ENCODE measurements around the gene CEP350.
"Not testable (repeated sequence)": the region's sequence is repeated elsewhere in the genome, so short reads cannot be mapped to it uniquely, and the experiment has no call there.

The CEP350 gene

DNA sequence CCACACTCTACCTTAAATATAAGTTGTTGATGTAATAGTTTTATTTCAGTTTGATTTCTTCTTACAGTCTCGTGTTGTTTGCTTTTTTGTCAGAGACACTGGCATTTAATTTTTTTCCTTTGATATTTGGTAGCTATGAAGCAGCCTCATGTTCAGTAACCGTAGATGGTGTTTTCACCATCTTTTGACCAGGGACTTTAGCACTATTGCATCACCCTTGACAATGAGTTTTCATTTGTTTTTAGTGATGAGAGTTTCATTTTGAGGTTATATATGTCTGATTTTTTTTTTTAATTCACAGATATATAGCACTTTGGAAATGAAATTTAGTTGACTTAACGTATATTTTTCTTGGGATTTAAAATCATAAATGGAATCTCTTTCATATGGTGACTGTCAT lies 36.2 kb downstream of the CEP350 start:
- no peak for DNase-seq (ENCODE audit: low read depth, low spot score)

DNA sequence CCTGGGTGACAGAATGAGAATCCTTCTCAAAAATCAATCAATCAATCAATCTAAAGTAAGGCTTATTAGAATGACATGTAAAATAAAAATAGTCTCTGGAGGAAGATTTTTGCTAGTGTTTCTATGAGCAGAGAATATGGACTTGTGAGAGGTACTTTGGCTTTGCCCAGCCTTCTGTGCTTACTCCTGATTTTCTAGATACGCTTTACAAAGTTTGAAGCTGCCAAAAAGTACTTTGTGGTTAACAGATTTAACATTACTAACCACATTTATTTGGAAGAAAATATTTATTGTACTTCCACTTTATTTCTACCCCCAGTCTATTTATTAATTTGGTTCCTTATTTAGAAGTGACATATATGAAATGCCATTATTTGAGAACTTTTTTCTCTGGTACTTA lies 41.0 kb downstream of the CEP350 start:
- DNase-seq (ENCODE audit: low read depth, low spot score): no peak

- DNase-seq (ENCODE audit: low read depth, low spot score): no peak
These were observed 41.5 kb downstream of the CEP350 start for GRCh38 chr1:179996099-179996498.

DNA sequence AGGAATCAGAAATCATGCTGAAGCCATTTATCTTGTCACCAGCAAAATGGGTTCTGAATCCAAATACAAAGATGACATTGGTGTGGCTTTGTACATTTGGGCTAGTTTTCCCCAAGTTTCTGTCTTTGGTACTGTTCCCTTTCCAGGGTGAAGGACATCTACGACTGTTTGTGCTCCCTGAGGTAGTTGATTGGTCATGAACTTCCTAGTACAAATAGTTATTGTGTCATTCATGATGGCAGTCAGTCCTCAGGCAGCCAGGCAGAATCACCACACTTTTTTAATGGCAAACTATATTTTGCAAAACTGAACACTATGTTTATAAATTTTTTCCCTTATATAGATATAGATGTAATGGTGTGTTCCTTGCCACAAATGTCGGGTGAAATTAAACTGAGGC lies 46.0 kb downstream of the CEP350 start:
- no peak for DNase-seq (ENCODE audit: low read depth, low spot score)

DNA sequence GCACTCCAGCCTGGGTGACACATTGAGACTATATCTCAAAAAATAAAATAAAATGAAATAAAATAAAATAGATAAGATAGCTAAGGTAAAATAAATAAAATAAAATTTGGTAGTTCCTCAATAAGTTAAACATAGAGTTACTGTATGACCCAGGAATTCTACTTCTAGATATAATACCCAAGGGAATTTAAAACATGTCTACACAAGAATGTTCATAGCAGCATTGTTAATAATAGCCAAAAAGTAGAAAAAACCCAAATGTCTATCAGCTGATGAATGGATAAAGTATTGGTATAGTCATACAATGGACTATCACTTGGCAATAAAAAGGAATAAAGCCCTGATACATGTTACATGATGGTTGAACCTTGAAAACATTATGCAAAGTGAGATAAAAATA lies 47.8 kb downstream of the CEP350 start:
- DNase-seq (ENCODE audit: low read depth, low spot score): no peak

DNA sequence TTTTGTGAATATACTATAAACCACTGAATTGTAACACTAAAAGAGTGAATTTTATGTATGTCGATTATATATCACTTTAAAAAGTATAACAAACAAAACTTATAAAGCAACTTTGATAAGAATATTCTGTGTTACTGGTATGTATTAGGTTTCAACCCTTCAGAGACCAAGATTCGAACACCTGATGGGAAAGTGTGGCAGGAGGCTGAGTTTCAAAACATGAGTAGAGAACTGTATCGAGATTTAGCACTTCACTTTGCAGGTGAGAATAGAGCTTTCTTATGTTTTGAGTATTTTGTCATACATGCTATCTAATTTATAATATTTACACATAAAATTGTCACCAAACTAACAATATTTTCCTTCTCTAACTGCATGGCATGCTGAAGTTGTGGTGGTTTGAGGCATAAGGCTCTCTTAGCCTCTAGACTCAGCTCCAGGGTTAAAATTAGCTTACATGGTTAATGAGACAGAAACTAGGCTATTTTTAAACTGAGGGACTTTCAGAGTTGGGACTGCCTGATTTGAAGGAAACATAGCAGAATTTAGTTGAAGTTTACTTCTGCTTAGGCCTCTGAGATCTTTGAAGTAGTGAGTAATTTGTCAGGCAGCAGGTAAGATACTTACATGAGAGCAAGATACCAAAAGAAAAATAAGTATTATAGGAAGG lies 48.6 kb downstream of the CEP350 start:
- DNase-seq (ENCODE audit: low read depth, low spot score): no peak

DNA sequence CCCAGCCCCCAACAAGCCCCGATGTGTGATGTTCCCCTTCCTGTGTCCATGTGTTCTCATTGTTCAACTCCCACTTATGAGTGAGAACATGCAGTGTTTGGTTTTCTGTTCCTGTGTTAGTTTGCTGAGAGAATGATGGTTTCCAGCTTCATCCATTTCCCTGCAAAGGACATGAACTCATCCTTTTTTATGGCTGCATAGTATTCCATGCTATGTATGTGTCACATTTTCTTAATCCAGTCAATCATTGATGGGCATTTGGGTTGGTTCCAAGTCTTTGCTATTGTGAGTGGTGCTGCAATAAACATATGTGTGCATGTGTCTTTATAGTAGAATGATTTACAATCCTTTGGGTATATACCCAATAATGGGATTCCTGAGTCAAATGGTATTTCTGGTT lies 52.2 kb downstream of the CEP350 start:
- DNase-seq (ENCODE audit: low read depth, low spot score): not testable (repeated sequence)

DNA sequence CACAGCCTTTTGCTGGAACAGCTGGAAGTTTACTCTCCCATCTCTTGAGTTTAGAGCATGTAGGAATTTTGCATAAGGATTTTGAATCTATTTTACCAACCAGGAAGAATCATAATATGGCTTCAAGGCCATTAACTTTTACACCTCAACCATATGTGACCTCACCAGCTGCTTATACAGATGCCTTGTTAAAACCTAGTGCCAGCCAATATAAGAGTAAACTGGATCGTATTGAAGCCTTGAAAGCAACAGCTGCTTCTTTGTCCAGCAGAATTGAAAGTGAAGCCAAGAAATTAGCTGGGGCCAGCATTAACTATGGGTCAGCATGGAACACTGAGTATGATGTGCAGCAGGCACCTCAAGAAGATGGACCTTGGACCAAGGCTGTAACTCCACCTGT lies 65.4 kb downstream of the CEP350 start:
- no peak for DNase-seq (ENCODE audit: low read depth, low spot score)

GRCh38 chr1:180026556-180026955 lies 71.9 kb downstream of the CEP350 start:
- DNase-seq (ENCODE audit: low read depth, low spot score): no peak

GRCh38 chr1:180027949-180028445 lies 73.4 kb downstream of the CEP350 start:
- no peak for DNase-seq (ENCODE audit: low read depth, low spot score)

- DNase-seq (ENCODE audit: low read depth, low spot score): no peak
These were observed 74.3 kb downstream of the CEP350 start for GRCh38 chr1:180028864-180029263.

GRCh38 chr1:180029524-180030135 lies 75.0 kb downstream of the CEP350 start:
- DNase-seq (ENCODE audit: low read depth, low spot score): no peak

DNA sequence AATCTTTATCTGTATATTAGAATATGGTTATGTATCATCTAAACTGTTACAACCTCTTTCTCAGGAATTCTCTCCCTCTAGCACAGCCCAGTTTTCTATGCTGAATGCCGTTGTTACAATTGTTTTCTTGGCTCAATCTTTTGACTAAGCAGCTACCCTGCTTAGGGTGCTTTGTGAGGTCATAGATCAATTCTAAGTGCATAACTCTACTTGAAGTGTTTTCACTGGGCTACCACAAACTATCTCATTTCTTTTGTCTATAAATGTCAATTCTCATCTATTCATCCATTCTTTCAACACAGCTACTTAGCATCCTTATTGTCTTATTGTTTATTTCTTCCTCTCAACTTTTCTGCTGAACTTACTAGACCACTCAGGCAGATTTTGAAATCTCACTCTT lies 77.1 kb downstream of the CEP350 start:
- no peak for DNase-seq (ENCODE audit: low read depth, low spot score)

- DNase-seq (ENCODE audit: low read depth, low spot score): no peak
These were observed 78.8 kb downstream of the CEP350 start for GRCh38 chr1:180033390-180033789.

DNA sequence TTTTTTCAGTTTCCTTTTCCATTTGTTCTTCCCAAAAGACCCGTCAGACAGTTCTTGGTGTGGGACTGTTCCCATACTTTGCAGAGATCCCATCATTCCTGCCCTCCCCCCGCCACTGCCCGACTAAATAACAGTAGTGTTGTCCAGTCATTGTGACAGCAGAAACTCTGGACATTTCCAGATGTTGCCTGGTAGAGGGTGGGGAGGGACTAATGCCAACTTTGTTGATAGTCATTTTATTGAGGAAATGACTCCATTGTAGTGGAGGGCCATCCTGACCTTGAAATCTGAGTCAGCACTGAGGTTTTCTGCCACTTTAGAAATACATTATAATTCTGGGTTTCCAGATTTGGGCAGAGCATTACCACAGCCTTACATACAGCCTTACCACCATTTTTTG lies 85.4 kb downstream of the CEP350 start:
- no peak for DNase-seq (ENCODE audit: low read depth, low spot score)

DNA sequence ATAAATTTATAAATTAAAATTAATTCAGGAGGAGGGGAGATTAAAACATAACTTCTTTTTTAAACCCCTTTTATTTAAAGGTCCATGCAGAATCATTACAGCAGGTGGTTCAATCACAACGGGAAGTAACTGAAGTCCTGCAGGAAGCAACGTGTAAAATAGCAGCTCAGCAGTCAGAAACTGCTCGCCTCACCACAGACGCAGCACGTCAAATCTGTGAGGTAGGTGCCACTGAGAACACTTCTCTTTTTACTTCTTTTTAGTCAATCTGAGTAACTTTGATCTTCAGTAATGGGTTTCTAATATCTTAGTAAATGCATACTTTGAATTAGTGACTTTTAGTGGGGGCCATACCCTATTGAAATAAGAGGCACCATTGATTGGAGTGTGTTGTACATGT lies 87.0 kb downstream of the CEP350 start:
- DNase-seq (ENCODE audit: low read depth, low spot score): no peak

- no peak for DNase-seq (ENCODE audit: low read depth, low spot score)
These were observed 88.5 kb downstream of the CEP350 start for GRCh38 chr1:180042988-180043622.

- no peak for DNase-seq (ENCODE audit: low read depth, low spot score)
These were observed 89.2 kb downstream of the CEP350 start for GRCh38 chr1:180043785-180044184.

GRCh38 chr1:180046674-180047073 lies 92.1 kb downstream of the CEP350 start:
- no peak for DNase-seq (ENCODE audit: low read depth, low spot score)

DNA sequence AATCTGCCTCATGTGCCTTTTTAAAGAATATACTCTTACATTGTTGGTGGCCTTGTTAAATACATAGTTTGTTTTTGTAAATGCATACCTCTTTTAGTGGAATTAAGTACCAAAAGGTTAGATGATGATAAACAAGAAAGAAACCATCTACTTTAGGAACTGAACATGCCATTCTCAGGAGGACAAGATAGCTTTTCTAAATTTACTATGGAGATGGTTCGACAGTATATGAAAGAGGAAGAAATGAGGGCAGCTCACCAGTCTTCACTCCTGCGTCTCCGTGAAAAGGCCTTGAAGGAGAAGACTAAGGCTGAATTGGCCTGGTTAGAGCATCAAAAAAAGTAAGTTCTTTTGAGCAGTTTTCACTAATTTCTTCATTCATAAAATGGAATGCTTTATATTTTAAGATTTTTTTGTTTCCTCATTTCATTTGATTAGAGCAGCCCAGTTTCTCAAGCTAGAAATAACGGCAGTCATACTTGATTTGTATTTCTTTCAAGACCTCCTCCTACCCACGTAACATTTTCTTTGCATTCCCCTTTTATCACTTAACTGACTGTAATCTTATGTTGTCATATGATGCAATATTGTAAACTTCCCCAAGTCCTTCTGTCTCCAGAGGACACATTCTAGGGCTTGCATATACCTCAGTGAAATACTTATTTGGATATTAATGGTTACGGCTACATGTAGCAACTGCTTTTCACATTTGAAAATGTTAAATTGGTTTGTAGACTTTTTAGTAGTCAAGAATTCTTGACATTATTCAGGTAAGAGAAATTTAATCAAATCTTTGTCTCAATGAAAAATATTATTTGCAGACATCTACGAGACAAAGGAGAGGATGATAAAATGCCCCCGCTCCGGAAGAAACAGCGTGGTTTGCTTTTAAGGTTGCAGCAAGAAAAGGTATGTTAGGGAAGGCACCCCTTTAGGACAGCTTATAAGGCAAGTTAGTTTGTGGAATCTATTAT lies 99.3 kb downstream of the CEP350 start:
- DNase-seq (ENCODE audit: low read depth, low spot score): no peak

GRCh38 chr1:180057883-180058396 lies 103.3 kb downstream of the CEP350 start:
- DNase-seq (ENCODE audit: low read depth, low spot score): no peak

DNA sequence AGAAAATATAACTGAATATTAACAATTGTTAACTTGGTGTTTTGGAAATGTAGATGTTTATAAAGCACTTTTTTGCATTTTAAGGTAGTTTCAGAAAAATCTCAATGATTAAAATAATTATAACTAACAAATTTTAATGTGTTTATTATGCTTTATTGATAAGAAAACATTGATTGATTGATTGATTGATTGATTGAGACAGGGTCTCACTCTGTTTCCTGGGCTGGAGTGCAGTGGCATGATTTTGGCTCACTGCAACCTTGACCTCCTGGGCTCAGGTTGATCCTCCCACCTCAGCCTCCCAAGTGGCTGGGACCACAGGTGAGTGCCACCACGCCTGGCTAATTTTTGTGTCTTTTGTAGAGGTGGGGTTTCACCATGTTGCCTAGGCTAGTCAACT lies 106.4 kb downstream of the CEP350 start:
- DNase-seq (ENCODE audit: low read depth, low spot score): no peak

All from activated naive CD8-positive, alpha-beta T cell treated with anti-CD3 and anti-CD28 coated beads, Interleukin-2, amount 50 U/mL, for 16 hours (primary cell).